HG02943 (cell line): ENCODE data around the gene SOX10.

Experiments
- ATAC-seq: cut with Tn5 transposase; IDR thresholded peaks from one replicate; pipeline ENCODE4 v1.9.1; 2021; ENCODE audit warnings: mild to moderate bottlenecking, low read depth, moderate library complexity; ENCODE audit not compliant: unreplicated experiment

SOX10 gene

DNA sequence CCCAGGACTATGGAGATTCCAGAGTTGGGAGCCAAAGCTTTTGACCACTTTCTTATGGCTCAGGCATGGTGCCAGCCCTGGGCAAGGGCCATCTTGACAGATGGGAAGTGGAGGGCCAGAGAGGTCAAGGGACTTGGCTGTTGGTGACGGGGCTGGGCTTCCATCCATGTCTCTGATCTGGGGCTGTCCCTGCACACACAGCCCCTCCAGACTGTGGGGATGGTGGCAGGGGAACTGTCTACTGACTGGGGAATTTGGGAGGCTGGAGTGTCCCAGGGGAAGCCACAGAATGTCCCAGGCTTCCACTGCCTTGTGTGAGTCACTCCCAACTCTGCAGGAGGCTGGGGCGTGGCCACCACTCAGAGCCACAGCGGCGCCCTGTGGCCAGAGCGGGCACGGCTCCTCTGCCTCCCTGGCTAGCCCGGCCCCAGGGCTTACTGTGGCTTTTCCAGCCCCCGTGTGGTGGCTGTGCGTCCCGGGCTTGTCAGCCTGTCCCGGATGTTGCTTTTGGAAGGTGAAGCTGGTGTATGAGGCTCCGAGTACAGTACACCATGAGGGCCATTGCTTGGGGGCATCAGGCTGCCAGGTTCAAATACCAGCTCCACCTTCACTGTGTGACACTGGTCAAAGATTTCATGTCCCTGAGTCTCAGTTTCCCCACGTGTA, 50.5 kb downstream of the SOX10 start:
- no peak for ATAC-seq

DNA sequence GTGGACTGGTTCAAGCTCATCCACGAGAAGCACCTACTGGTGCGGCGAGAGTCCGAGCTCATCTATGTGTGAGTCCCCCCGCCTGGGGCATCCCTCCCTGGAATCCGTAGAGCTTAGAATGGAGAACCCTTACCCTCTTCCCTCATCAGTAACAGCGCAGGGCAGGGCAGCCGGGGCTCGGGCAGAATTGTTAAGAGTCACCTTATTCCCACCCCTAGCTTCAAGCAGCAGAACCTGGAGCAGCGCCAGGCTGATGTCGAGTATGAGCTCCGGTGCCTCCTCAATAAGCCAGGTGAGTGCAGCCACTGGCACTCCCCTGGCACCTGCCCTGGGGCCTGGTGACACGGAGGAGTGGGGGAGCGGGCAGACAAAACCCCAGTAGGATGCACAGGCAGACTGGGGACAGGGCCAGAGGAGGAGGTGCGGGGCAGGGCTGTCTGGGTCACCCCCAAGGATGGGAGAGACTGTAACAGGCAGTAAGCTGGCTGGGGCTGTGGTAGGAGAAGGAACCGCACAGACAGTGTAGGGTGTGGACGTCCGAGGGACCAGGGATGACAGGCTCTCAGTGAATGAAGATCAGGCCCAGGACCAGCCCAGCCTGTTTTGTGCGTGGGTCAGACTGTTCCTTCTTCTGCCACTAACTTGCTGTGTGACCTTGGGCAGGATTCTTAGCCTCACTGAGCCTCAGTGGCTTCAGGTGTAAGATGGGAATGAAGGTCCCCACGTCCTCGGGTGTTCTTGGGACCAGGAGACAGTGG, 51.4 kb downstream of the SOX10 start:
- ATAC-seq: no peak

DNA sequence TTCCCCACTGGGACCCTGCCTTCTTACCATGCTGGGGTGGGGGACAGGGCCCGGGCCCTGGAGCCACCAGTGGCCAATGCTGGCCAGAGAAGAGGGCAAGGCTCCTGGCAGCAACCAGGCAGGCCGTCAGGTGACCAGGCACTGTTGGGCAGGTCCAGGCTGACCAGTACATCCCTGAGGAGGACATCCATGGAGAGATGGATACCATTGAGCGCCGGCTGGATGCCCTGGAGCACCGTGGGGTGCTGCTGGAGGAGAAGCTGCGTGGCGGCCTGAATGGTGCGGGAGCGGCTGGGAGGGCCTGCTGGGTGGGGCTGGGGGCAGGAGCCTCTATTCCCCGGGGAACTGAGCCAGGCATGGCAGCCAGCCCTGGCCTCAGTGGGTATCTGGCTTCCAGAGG, 52.0 kb downstream of the SOX10 start:
- no peak for ATAC-seq

DNA sequence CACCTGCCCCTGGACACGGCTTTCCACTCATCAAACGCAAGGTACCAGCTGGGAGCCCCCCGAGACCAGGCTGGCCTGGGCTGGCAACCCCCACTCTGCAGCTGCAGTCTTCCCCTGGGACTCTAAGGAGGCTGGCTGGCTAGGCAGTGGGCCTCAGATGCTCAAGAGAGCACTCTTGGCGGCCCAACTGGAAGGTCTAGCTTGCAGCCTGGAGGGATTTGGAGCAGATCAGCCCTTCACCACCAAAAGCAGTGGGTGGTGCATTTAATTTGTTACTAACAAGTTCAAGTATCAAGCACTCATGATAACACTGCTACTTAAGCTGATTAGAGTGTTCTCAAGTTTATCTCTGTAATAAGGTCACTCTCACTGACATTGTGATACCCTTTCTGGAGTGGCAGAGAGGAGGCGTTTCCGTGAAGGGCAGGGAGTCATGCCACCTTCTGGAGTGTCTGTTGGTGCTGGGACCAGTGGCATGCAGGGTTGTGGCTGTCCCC, 52.4 kb downstream of the SOX10 start:
- ATAC-seq: no peak

DNA sequence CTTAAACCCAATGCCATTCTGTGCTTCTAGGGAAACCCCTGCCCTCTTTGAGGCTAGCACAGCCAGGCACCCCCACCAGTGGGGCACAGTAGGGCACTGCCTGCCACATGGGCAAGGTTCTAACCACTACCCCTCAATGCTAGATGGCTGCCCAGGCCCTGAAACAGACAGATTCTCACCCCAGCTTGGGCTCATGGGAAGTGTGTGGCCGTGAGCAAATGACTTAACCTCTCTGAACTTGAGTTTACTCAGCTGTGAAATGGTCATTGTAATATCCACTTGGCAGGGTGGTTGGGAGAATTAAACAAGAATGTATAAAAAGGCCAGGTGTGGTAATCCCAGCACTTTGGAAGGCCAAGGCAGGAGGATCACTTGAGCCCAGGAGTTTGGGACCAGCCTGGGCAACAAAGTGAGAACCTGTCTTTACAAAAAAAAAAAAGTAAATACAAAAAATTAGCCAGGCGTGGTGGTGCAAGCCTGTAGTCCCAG, 53.4 kb downstream of the SOX10 start:
- ATAC-seq: no peak

DNA sequence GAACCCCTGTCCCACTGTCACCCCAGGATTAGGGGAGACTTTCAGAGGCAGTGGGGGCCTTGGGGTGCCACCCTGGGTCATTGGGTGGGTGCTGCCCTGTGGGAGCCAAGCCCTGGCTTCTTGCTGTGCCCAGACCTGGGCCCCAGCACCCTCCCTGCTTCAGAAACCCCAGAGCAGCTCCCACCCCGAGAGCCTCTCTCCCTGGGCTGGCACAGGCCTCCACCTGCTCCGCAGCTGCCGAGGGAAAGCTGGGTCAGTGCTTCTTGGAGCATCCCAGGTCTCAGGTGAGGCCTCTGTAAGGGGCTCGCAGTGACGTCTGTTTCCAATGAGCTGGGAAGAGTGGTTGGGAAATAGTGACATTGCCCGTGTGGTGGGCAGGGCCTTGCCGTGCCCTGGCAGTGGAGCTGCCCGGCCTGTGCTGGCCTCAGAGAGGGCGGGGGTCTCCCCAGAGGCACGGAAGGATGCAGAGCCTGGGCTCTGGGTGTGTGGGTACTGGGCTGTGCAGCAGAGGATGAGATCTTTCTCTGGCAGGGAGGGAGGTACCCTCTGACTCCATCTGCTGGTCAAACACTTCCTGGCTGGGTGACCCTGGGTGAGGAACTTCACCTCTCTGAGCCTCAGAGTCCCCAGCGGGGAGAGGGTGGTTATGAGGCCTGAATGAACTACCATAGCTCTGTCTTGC, 53.9 kb downstream of the SOX10 start:
- ATAC-seq: no peak

DNA sequence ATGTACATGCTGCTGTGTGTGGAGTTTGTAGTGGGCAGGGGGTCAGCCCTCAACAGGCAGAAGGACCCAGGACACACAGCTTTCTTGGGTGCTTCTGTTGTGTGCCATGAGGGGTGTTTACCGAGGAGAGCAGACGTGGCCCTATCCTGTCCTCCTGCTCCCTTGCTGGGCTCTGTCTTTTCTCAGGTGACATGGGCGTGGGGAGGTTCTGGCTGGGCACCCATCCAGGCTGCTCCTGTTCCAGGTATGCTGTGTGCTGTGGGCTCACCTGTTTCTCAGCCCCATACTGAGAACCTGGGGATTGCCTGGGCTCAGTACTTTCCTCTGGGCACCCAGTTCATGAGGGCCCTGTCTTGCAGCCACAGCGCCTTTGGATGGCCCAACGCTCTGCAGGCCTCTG, 55.0 kb downstream of the SOX10 start:
- no peak for ATAC-seq

DNA sequence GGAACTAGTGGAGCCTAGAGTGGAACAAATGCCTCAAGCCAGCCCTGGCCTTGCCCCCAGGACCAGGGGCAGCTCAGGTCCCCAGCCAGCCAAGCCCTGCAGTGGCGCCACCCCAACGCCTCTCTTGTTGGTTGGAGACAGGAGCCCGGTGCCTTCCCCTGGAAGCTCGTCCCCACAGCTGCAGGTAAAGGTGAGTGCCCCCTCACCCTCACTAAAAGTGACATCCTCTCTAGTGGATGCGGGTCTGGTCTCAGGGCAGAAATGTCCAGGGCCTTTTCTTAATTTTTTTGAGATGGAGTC, 56.8 kb downstream of the SOX10 start:
- ATAC-seq: no peak

DNA sequence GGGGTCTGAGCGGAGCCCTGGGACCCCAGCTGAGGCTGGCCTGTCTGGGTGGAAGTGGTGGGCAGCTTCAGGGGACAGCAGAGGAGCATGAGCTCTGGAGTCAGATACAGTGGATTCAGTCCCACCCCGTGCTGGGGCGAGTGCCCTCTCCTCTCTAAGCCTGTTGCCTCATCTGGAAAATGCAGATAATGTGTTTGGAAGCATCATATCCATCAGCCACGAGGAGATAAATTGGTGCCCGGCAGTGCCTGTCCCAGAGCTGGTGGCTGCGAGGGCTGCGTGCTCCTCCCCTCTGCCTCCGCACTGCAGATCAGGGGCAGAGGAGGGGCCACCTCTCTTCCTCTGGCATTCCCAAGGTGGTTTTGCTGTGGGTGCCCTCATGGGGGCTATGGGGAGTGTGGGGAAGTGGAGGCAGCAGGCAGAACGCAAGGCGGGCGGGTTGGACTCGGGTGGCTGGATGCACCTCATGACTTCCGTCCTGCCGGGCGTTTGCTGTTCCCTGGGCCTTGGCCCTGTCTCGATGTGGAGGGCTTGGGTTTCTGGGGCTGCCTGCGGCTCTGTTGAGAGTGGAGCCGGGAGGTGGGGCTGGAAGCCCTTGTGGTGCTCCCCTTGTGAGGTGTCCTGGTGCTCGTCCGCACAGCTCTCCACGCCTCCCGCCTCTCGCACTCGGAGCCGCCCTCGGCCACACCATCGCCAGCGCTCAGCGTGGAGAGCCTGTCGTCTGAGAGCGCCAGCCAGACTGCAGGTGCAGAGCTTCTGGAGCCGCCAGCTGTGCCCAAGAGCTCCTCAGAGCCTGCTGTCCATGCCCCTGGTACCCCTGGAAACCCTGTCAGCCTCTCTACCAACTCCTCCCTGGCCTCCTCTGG, 57.4 kb downstream of the SOX10 start:
- no peak for ATAC-seq

DNA sequence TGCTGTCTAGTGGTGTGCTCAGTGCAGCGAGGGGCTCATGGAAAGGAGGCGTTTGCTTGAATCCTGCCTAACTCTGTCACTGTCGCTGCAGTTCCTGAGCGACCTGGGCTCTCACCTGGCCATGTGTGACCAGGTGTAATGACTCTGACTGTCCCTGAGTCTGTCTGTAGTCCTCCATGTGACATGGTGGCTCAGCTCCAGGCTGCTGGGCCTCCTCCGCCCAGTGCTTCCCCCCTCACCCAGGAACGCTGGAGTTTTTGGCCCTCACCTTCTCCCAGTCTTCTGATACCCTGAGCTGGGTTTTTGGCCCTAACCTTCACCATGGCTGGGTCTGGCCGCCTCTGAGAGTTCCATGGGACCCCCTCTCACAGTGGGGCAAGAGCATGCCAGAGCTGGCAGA, 58.0 kb downstream of the SOX10 start:
- ATAC-seq: no peak

DNA sequence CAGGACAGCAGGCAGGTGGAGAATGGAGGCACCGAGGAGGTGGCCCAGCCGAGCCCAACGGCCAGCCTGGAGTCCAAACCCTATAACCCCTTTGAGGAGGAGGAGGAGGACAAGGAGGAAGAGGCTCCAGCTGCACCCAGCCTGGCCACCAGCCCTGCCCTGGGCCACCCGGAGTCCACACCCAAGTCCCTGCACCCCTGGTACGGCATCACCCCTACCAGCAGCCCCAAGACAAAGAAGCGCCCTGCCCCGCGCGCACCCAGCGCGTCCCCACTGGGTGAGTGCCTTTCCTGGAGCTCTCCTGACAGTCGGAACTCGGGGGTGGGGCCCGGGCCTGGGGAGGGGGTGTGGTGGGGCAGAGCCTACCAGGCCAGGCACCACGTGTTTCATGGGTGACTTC, 58.6 kb downstream of the SOX10 start:
- no peak for ATAC-seq

DNA sequence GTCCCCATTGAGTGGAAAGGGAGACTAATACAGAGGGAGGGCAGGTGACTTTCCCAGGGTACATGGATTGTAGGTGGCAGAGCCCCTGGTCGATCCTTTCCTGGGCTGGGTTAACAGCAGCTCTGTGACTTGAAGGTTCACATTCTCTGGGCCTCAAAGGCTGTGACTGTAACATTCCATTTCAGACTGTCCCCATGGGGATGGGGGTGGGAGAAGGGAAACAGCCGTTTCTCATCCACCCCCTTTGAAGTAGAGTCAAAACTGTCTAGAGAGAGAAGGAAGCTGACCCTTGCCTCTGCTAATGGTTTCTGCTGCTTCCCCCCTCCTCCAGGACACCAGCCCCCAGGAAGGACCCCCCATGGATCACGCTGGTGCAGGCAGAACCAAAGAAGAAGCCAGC, 59.0 kb downstream of the SOX10 start:
- ATAC-seq: no peak

DNA sequence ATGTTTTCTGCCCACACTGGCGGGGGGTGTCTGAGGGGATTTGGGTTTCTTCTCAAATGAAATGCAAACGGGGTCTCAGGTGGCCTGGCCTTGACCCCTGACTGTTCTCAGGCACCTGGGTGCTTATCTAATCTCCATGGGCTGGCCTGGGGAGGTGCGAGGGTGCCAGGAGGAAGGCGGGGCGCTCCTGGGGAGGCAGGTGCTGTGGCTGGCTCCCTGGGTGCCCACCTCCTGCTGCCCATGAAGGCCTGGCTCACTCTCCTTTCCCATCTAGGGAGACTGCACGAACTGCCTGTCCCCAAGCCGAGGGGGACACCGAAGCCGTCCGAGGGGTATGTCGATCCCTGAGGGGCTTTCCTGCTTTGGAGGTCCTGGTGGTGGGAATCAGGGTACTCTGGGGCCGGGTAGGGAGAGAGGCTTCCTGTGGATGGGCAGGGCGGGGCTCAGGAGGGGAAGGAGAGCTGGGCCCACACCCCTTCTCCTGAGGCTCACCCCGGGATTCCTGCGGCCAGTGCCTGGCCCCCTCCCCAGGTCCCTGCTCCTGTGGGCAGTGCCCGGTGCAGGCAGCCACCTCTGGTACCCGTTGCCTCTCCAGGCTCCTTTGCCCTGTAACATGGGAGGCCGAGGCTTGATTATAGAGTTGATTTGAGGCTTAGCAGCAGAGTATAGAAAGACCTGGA, 59.8 kb downstream of the SOX10 start:
- no peak for ATAC-seq

DNA sequence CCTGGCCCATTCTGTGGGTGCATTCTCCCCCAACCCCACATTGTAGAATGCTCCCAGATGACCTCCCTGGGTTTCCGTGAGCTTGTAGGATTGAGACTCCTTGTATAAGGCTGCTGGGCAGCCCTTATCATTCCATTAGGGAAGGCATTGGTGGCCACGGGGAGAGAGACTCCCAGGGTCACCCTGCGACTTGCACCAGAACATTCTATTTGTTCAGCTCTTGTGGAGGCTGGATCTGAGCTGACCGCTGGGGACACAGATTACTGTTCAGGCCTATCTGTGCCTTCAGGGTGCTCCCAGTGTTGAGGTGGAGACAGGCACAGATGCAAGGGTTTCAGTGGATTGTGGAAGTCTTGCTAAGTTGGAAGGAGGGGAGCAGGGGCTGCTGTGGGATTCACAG, 60.4 kb downstream of the SOX10 start:
- ATAC-seq: no peak
